GM23338 (cell line): ENCODE data around the gene ARID3A. TPM values are rescaled to one million over a fixed set of nuclear protein-coding genes. Genes with fewer than 3 reads are reported as not detected.
A peak's percentile ranks its signal among the peaks of the same experiment; 100 is the strongest.

Experiments used
- ATAC-seq: fragments of 200-7000 bp; cut with Tn5 transposase; 3 replicates; pipeline ENCODE4 v1.9.1; 2020
- DNase-seq: peaks from one replicate; pipeline ENCODE4 v3.0.0-alpha.2; 2015; ENCODE audit warnings: low spot score
- H2AFZ ChIP-seq: fragments of 200-600 bp; sonication (generic); 2 replicates; pipeline ENCODE4 v1.8.0; 2016; ENCODE audit warnings: antibody characterized with exemption, mild to moderate bottlenecking, moderate library complexity
- H3F3A ChIP-seq: fragments of 200-600 bp; sonication (generic); replicated peaks from 2 replicates; pipeline ENCODE4 v1.8.0; 2017; ENCODE audit warnings: antibody characterized with exemption, mixed run types, low read depth
- H3K27ac ChIP-seq: fragments of 200-600 bp; sonication (generic); 2 replicates; pipeline ENCODE4 v1.6.1; 2016; ENCODE audit warnings: low read depth
- H3K27me3 ChIP-seq: fragments of 200-600 bp; sonication (generic); 2 replicates; pipeline ENCODE4 v1.8.0; 2016; ENCODE audit warnings: mild to moderate bottlenecking, mixed run types, moderate library complexity; ENCODE audit not compliant: insufficient read depth
- H3K36me3 ChIP-seq: fragments of 200-600 bp; sonication (generic); 2 replicates; pipeline ENCODE4 v1.8.0; 2016; ENCODE audit warnings: mild to moderate bottlenecking; ENCODE audit not compliant: insufficient read depth
- H3K4me1 ChIP-seq: fragments of 200-600 bp; sonication (generic); 2 replicates; pipeline ENCODE4 v1.8.0; 2016; ENCODE audit warnings: mild to moderate bottlenecking, moderate library complexity; ENCODE audit not compliant: insufficient read depth
- H3K4me2 ChIP-seq: fragments of 200-600 bp; sonication (generic); 2 replicates; pipeline ENCODE4 v1.7.1; 2017; ENCODE audit warnings: mixed run types
- H3K4me3 ChIP-seq: fragments of 200-600 bp; sonication (generic); 2 replicates; pipeline ENCODE4 v1.6.1; 2016; ENCODE audit warnings: mixed run types
- H3K79me2 ChIP-seq: fragments of 200-600 bp; sonication (generic); replicated peaks from 2 replicates; pipeline ENCODE4 v1.8.0; 2017; ENCODE audit warnings: mild to moderate bottlenecking; ENCODE audit not compliant: insufficient read depth
- H3K9me2 ChIP-seq: fragments of 200-600 bp; sonication (generic); 2 replicates; pipeline ENCODE4 v1.8.0; 2017; ENCODE audit not compliant: insufficient read depth
- H4K20me1 ChIP-seq: fragments of 200-600 bp; sonication (generic); replicated peaks from 2 replicates; pipeline ENCODE4 v1.8.0; 2017; ENCODE audit warnings: mild to moderate bottlenecking; ENCODE audit not compliant: insufficient read depth
- H3K27ac Mint-ChIP-seq: 2 replicates; pipeline ENCODE4 v1.8.0; 2020; ENCODE audit warnings: inconsistent platforms, mild to moderate bottlenecking, moderate library complexity, mixed read lengths
- H3K27me3 Mint-ChIP-seq: 3 replicates; pipeline ENCODE4 v1.8.0; 2022; ENCODE audit warnings: low read depth, mild to moderate bottlenecking, moderate library complexity, mixed read lengths, inconsistent platforms; ENCODE audit not compliant: insufficient read depth, poor library complexity
- H3K36me3 Mint-ChIP-seq: 3 replicates; pipeline ENCODE4 v1.8.0; 2021; ENCODE audit warnings: low read depth, mild to moderate bottlenecking, inconsistent platforms, moderate library complexity, mixed read lengths
- H3K4me1 Mint-ChIP-seq: 3 replicates; pipeline ENCODE4 v1.8.0; 2020; ENCODE audit warnings: mild to moderate bottlenecking, inconsistent platforms, mixed read lengths
- H3K4me3 Mint-ChIP-seq: 3 replicates; pipeline ENCODE4 v1.8.0; 2021; ENCODE audit warnings: moderate library complexity, mild to moderate bottlenecking, inconsistent platforms, mixed read lengths
- H3K9me3 Mint-ChIP-seq: 3 replicates; pipeline ENCODE4 v1.8.0; 2020; ENCODE audit warnings: moderate library complexity, mild to moderate bottlenecking, inconsistent platforms, mixed read lengths
- EZH2 ChIP-seq: fragments of 200-600 bp; sonication (generic); IDR thresholded peaks from one replicate; pipeline ENCODE4 v1.8.0; 2017; ENCODE audit warnings: antibody characterized with exemption, mild to moderate bottlenecking, low read depth; ENCODE audit not compliant: unreplicated experiment
- EZH2phosphoT487 ChIP-seq: fragments of 200-600 bp; sonication (generic); IDR thresholded peaks from one replicate; pipeline ENCODE4 v1.8.1; 2018; ENCODE audit warnings: antibody characterized with exemption; ENCODE audit not compliant: unreplicated experiment
- JUNB ChIP-seq: IDR thresholded peaks from one replicate; pipeline ENCODE4 v1.6.1; 2016; ENCODE audit warnings: antibody characterized with exemption; ENCODE audit not compliant: unreplicated experiment
- NANOG ChIP-seq: IDR thresholded peaks from 2 replicates; pipeline ENCODE4 v1.6.1; 2016; ENCODE audit warnings: antibody characterized with exemption, borderline replicate concordance
- POLR2AphosphoS5 ChIP-seq: IDR thresholded peaks from 2 replicates; pipeline ENCODE4 v1.6.1; 2016; ENCODE audit warnings: antibody characterized with exemption, low read depth
- STAT1 ChIP-seq: IDR thresholded peaks from one replicate; pipeline ENCODE4 v1.6.1; 2016; ENCODE audit warnings: antibody characterized with exemption; ENCODE audit not compliant: unreplicated experiment
- polyA plus RNA-seq: library from polyadenylated mRNA; unstranded; fragments of >200 nt; fragmentation: Nextera tagmentation; extraction: Ambion mirVana; gene quantifications from 2 replicates; pipeline ENCODE4 v1.2.1, GENCODE V29; 2016
- total RNA-seq: library from RNA; depleted of rRNA; stranded (reverse); fragments of >200 nt; shearing (Covaris generic); gene quantifications from 2 replicates; pipeline ENCODE4 v1.2.3, GENCODE V29; 2014
- TF ChIP-seq, protein P1 (sequence below), 2 experiments: fragments of 200-600 bp in 1 of 2; sonication (generic) in 1 of 2; conservative IDR thresholded peaks; 2 replicates each; pipeline versions ENCODE4 v1.5.1 to v1.6.1; 2016 to 2017; ENCODE audit warnings: antibody characterized with exemption in 2 of 2, low read depth in 2 of 2, mild to moderate bottlenecking in 2 of 2, moderate library complexity in 1 of 2
- TF ChIP-seq, protein P2 (sequence below): IDR thresholded peaks from 2 replicates; pipeline ENCODE4 v1.6.1; 2016; ENCODE audit warnings: antibody characterized with exemption

ARID3A gene
- total and polyA plus RNA-seq, 2 experiments from 2014 or later = 33.6 to 51.6 TPM

DNA sequence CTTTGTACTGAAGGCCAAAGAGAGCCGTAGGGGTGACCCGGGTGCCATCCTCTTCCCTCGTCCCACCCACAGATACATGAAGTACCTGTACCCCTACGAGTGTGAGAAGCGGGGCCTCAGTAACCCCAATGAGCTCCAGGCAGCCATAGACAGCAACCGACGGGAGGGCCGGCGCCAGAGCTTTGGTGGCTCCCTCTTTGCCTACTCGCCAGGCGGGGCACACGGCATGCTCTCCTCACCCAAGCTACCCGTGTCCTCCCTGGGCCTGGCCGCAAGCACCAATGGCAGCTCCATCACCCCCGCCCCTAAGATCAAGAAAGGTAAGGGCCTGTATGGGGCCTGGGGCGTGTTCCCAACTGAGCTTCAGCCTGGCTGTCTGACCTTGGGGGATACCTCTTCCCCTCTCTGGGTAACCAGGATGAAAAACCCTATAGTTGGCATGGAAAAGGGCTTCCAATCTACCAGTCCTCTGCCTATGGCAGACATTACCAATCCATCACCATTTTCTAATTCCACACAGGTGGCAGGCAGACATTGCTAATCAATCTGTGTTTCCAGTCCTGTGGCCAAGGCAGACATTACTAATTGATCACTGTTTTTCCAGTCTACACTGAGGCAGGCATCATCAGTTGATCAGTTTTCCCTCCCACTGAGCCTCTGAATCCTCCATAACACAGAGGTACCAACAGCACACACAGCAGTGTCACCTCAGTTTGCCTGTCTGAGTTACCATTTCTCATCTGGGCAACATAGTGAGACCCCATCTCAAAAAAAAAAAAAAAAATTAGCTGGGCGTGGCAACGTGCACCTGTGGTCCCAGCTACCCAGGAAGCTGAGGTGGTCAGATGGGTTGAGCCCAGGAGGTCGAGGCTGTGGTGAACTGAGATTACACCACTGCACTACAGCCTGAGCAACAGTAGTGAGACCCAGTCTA, 39.2 kb downstream of the ARID3A start (continued):
- TF ChIP-seq EZH2 (no peak), STAT1 (no peak)

DNA sequence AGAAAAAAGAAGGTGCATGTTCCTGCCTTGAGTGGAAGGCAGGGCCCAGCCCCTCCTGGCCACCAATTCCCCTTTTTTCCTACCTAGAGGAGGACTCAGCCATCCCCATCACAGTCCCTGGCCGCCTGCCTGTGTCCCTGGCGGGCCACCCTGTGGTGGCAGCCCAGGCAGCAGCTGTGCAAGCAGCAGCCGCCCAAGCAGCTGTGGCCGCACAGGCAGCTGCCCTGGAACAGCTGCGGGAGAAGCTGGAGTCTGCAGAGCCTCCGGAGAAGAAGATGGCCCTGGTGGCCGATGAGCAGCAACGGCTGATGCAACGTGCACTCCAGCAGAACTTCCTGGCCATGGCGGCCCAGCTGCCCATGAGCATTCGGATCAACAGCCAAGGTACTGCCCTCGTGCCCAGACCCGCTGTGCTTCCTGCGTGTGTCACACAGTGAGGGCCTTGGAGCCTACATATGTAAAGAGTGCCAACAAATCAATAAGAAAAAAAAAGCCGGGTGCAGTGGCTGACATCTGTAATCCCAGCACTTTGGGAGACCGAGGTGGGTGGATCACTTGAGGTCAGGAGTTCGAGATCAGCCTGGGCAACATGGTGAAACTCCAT, 40.8 kb downstream of the ARID3A start:
- Mint-ChIP-seq H3K4me1 (peaks cover 3% of the 10 kb centered on the region; the same call in 2 of the 3 replicates), H3K9me3 (peaks cover 28% of the 10 kb centered on the region), H3K27ac (no peak overlapping the region), H3K27me3 (peaks cover 12% of the 10 kb centered on the region), H3K4me3 (no peak overlapping the region), H3K36me3 (peaks cover 85% of the 10 kb centered on the region)
- Histone ChIP-seq H2AFZ (no peak overlapping the region), H3K9me2 (no peaks in the 10 kb centered on the region), H3K36me3 (peaks cover 36% of the 10 kb centered on the region), H3K27me3 (no peaks in the 10 kb centered on the region), H3K4me1 (no peaks in the 10 kb centered on the region), H3K27ac (no peak overlapping the region), H3K4me2 (no peak overlapping the region), H3K4me3 (no peak overlapping the region), H3F3A (peaks cover 11% of the 10 kb centered on the region; the same call in 1 of the 2 replicates), H3K79me2 (no peaks in the 10 kb centered on the region), H4K20me1 (no peaks in the 10 kb centered on the region)
- ATAC-seq (no peak), DNase-seq (no peak)
- TF ChIP-seq, protein P1, sequence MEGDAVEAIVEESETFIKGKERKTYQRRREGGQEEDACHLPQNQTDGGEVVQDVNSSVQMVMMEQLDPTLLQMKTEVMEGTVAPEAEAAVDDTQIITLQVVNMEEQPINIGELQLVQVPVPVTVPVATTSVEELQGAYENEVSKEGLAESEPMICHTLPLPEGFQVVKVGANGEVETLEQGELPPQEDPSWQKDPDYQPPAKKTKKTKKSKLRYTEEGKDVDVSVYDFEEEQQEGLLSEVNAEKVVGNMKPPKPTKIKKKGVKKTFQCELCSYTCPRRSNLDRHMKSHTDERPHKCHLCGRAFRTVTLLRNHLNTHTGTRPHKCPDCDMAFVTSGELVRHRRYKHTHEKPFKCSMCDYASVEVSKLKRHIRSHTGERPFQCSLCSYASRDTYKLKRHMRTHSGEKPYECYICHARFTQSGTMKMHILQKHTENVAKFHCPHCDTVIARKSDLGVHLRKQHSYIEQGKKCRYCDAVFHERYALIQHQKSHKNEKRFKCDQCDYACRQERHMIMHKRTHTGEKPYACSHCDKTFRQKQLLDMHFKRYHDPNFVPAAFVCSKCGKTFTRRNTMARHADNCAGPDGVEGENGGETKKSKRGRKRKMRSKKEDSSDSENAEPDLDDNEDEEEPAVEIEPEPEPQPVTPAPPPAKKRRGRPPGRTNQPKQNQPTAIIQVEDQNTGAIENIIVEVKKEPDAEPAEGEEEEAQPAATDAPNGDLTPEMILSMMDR (conservative IDR thresholded peaks at IDR 0.05; ENCODE audit: low read depth in 2 of 2) = no peak
- TF ChIP-seq NANOG = no peak
- no peak for TF ChIP-seq JUNB
- no peak for TF ChIP-seq POLR2AphosphoS5
- no peak for TF ChIP-seq EZH2
- no peak for TF ChIP-seq EZH2phosphoT487
- TF ChIP-seq, protein P2, sequence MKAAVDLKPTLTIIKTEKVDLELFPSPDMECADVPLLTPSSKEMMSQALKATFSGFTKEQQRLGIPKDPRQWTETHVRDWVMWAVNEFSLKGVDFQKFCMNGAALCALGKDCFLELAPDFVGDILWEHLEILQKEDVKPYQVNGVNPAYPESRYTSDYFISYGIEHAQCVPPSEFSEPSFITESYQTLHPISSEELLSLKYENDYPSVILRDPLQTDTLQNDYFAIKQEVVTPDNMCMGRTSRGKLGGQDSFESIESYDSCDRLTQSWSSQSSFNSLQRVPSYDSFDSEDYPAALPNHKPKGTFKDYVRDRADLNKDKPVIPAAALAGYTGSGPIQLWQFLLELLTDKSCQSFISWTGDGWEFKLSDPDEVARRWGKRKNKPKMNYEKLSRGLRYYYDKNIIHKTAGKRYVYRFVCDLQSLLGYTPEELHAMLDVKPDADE = no peak

DNA sequence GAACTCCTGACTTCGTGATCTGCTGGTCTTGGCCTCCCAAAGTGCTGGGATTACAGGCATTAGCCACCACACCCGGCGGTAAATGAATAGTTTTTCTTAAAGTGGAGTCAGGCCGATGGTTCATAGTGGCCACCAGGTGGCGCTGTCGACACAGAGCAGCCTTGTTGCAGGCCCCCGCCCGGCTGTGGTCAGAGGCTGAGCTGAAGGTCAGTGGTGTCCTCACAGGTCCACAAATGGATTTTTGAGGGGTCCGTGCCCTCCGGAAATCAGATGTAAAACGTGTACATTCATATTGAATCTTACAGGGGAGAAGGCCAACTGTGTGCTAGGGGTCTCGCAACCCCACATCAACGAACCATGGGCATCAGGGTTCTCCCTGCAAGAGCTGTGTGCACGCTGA, 44.9 kb downstream of the ARID3A start:
- Histone ChIP-seq H3K9me2 (no peaks in the 10 kb centered on the region), H3K4me2 (no peak overlapping the region), H2AFZ (no peak overlapping the region), H4K20me1 (no peaks in the 10 kb centered on the region), H3K27me3 (no peaks in the 10 kb centered on the region), H3K4me3 (no peak overlapping the region), H3F3A (peaks cover 11% of the 10 kb centered on the region; the same call in 1 of the 2 replicates), H3K4me1 (peaks cover 3% of the 10 kb centered on the region; the same call in 1 of the 2 replicates), H3K36me3 (peaks cover 29% of the 10 kb centered on the region), H3K27ac (no peak overlapping the region), H3K79me2 (no peaks in the 10 kb centered on the region)
- H3K9me3 Mint-ChIP-seq = peaks cover 26% of the 10 kb centered on the region
- H3K4me3 Mint-ChIP-seq = no peak overlapping the region
- peaks cover 9% of the 10 kb centered on the region for H3K27me3 Mint-ChIP-seq
- ATAC-seq (peak; percentile 68), DNase-seq (peak; percentile 66)
- peaks cover 67% of the 10 kb centered on the region for H3K36me3 Mint-ChIP-seq
- 0 out of 3 replicates have a peak, but pooled peaks cover 4% of the 10 kb centered on the region for H3K4me1 Mint-ChIP-seq
- no peak overlapping the region for H3K27ac Mint-ChIP-seq
- TF ChIP-seq, protein P1 (conservative IDR thresholded peaks at IDR 0.05; ENCODE audit: low read depth in 2 of 2) = peak; percentile 79 to 94
- TF ChIP-seq JUNB = no peak
